WTC11 (cell line): ENCODE data around the gene EYA2. TPM values are rescaled to one million over a fixed set of nuclear protein-coding genes. Genes with fewer than 3 reads are reported as not detected.
"Not testable (repeated sequence)": the region's sequence is repeated elsewhere in the genome, so short reads cannot be mapped to it uniquely, and the experiment has no call there.

Source experiments
- ATAC-seq: fragments of 200-7000 bp; cut with Tn5 transposase; 2 replicates; pipeline ENCODE4 v1.10.0; 2021; ENCODE audit warnings: mild to moderate bottlenecking, moderate library complexity
- CTCF ChIA-PET: fragments of 300-600 bp; sonication (Branson Sonifier 250); formaldehyde crosslinking; loops from one replicate; lab custom pipeline; 2021; ENCODE audit warnings: antibody characterized with exemption; lab: Charles Lee
- POLR2A ChIA-PET: fragments of 350-600 bp; sonication (Branson Sonifier 250); formaldehyde crosslinking; loops from one replicate; lab custom pipeline; 2021; ENCODE audit warnings: antibody characterized with exemption; lab: Charles Lee
- DNase-seq: peaks from one replicate; pipeline ENCODE4 v3.0.0; 2021; ENCODE audit warnings: low spot score
- H3K27ac Mint-ChIP-seq: 2 replicates; pipeline ENCODE4 v1.8.0; 2021; ENCODE audit warnings: mixed read lengths
- H3K27me3 Mint-ChIP-seq: 2 replicates; pipeline ENCODE4 v1.8.0; 2021; ENCODE audit warnings: low read depth, mild to moderate bottlenecking, moderate library complexity, mixed read lengths
- H3K36me3 Mint-ChIP-seq: 2 replicates; pipeline ENCODE4 v1.8.0; 2021; ENCODE audit warnings: mixed read lengths
- H3K4me1 Mint-ChIP-seq: 2 replicates; pipeline ENCODE4 v1.8.0; 2022; ENCODE audit warnings: mixed read lengths
- H3K4me3 Mint-ChIP-seq: 2 replicates; pipeline ENCODE4 v1.8.0; 2021; ENCODE audit warnings: mild to moderate bottlenecking, moderate library complexity, mixed read lengths
- H3K9me3 Mint-ChIP-seq: 2 replicates; pipeline ENCODE4 v1.8.0; 2021; ENCODE audit warnings: mixed read lengths
- AR ChIP-seq: fragments of 250-450 bp; sonication (Bioruptor Pico); IDR thresholded peaks from 2 replicates; pipeline ENCODE4 v1.9.0; 2021; ENCODE audit warnings: mild to moderate bottlenecking
- CBFB ChIP-seq: sonication (generic); formaldehyde crosslinking; IDR thresholded peaks from 2 replicates; pipeline ENCODE4 v1.8.1; 2022; ENCODE audit warnings: mild to moderate bottlenecking, low read depth, missing genetic modification reagents
- CDX4 ChIP-seq: fragments of 250-450 bp; sonication (Bioruptor Pico); IDR thresholded peaks from 2 replicates; pipeline ENCODE4 v1.9.0; 2021; ENCODE audit warnings: moderate library complexity, mild to moderate bottlenecking, inconsistent platforms, borderline replicate concordance
- CREM ChIP-seq: sonication (generic); formaldehyde crosslinking; IDR thresholded peaks from 2 replicates; pipeline ENCODE4 v1.8.1; 2022; ENCODE audit warnings: mild to moderate bottlenecking, missing genetic modification reagents, moderate library complexity
- CTCF ChIP-seq: fragments of 200-600 bp; IDR thresholded peaks from 2 replicates; pipeline ENCODE4 v1.8.0; 2022; ENCODE audit warnings: antibody characterized with exemption
- ELF4 ChIP-seq: sonication (generic); formaldehyde crosslinking; IDR thresholded peaks from 2 replicates; pipeline ENCODE4 v1.8.1; 2022; ENCODE audit warnings: low read depth, mild to moderate bottlenecking, moderate library complexity, missing genetic modification reagents
- MYBL2 ChIP-seq: sonication (generic); formaldehyde crosslinking; IDR thresholded peaks from 2 replicates; pipeline ENCODE4 v1.8.1; 2023; ENCODE audit warnings: mild to moderate bottlenecking, moderate library complexity, missing genetic modification reagents
- PRDM15 ChIP-seq: sonication (generic); formaldehyde crosslinking; IDR thresholded peaks from 2 replicates; pipeline ENCODE4 v1.8.0; 2022; ENCODE audit warnings: missing genetic modification reagents
- RORB ChIP-seq: fragments of 250-450 bp; sonication (Bioruptor Pico); IDR thresholded peaks from 2 replicates; pipeline ENCODE4 v1.9.0; 2021; ENCODE audit warnings: mild to moderate bottlenecking
- TCF7 ChIP-seq: sonication (generic); formaldehyde crosslinking; IDR thresholded peaks from 2 replicates; pipeline ENCODE4 v1.8.0; 2022; ENCODE audit warnings: mild to moderate bottlenecking, low read depth, missing genetic modification reagents, moderate library complexity
- USF1 ChIP-seq: sonication (generic); formaldehyde crosslinking; IDR thresholded peaks from 2 replicates; pipeline ENCODE4 v1.8.0; 2022; ENCODE audit warnings: mild to moderate bottlenecking, missing genetic modification reagents
- ZNF281 ChIP-seq: sonication (generic); formaldehyde crosslinking; IDR thresholded peaks from 2 replicates; pipeline ENCODE4 v1.8.0; 2023; ENCODE audit warnings: mild to moderate bottlenecking, missing genetic modification reagents
- ZNF671 ChIP-seq: fragments of 250-450 bp; sonication (Bioruptor Pico); IDR thresholded peaks from 2 replicates; pipeline ENCODE4 v1.8.0; 2021; ENCODE audit warnings: mild to moderate bottlenecking
- total RNA-seq: library from RNA; stranded (reverse); gene quantifications from 3 replicates; pipeline ENCODE4 v1.2.3, GENCODE V29; 2021
- TF ChIP-seq, protein P1 (sequence below): sonication (generic); formaldehyde crosslinking; IDR thresholded peaks from 2 replicates; pipeline ENCODE4 v1.8.0; 2023; ENCODE audit warnings: missing genetic modification reagents
- TF ChIP-seq, protein P2 (sequence below): fragments of 250-450 bp; sonication (Bioruptor Pico); IDR thresholded peaks from 2 replicates; pipeline ENCODE4 v1.9.0; 2021; ENCODE audit warnings: mild to moderate bottlenecking

EYA2 gene
- total RNA-seq, 1 experiment from 2014 or later, result 1.5 TPM

DNA sequence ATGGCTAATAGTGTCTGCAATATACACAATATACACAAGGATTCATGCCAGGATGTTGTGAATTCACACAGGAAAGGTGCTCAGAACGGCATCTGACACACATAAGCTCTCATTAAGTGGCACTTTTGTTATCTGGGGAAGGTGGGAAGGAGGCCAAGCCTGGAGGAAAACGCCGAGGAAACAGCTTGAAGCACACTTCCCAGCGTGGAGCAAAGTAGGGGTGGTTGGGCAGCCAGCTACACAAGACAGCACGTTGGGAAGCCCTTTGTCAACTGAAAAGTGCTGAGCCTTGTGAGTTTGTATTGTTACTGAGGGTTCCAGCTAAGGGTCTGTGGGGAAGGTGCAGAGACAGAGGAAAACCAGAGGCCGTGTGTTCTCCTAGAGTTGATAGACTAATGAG lies 280.9 kb downstream of the EYA2 start:
- ATAC-seq (no peak), DNase-seq (no peak)
- POLR2A ChIA-PET, result no interaction called here
- H3K27me3 Mint-ChIP-seq, result peaks cover 6% of the 10 kb centered on the region; the same call in 1 of the 2 replicates
- H3K36me3 Mint-ChIP-seq, result no peaks in the 10 kb centered on the region
- no peaks in the 10 kb centered on the region for H3K4me1 Mint-ChIP-seq
- H3K9me3 Mint-ChIP-seq, result peaks cover 2% of the 10 kb centered on the region
- CTCF ChIA-PET, result interaction anchor here (1.1 to 2.5 kb wide), 4 partner anchors 12 to 487 kb away, joined by 3 to 7 read pairs (median 6); no protein-coding TSS in a partner anchor
- no peak overlapping the region for H3K4me3 Mint-ChIP-seq
- TF ChIP-seq TCF7 (no peak), ZNF281 (CRISPR knock-in tag) (no peak), MYBL2 (CRISPR knock-in tag) (no peak), PRDM15 (CRISPR knock-in tag) (no peak), CDX4 (CRISPR knock-in tag) (no peak), CBFB (CRISPR knock-in tag) (no peak), AR (no peak), CTCF (no peak), CREM (no peak), ZNF671 (CRISPR knock-in tag) (no peak), ELF4 (CRISPR knock-in tag) (no peak), RORB (no peak), USF1 (no peak)
- TF ChIP-seq, protein P1, sequence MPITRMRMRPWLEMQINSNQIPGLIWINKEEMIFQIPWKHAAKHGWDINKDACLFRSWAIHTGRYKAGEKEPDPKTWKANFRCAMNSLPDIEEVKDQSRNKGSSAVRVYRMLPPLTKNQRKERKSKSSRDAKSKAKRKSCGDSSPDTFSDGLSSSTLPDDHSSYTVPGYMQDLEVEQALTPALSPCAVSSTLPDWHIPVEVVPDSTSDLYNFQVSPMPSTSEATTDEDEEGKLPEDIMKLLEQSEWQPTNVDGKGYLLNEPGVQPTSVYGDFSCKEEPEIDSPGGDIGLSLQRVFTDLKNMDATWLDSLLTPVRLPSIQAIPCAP (CRISPR knock-in tag), result no peak
- TF ChIP-seq, protein P2, sequence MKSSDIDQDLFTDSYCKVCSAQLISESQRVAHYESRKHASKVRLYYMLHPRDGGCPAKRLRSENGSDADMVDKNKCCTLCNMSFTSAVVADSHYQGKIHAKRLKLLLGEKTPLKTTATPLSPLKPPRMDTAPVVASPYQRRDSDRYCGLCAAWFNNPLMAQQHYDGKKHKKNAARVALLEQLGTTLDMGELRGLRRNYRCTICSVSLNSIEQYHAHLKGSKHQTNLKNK, result no peak
- no peak overlapping the region for H3K27ac Mint-ChIP-seq

DNA sequence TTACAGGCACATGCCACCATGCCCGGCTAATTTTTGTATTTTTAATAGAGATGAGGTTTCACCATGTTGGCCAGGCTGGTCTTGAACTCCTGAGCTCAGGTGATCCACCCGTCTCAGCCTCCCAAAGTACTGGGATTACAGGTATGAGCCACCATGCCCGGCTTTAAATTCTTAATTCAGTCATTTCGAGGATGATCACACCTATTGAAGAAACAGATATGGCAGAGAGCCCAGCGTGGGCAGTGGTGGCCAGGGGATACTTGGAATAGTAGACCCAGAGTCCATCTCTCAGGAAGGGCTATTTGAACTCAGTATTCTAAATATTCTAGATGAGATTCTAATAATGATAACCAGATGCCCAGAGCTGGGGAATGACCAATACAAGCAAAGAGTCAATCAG lies 281.6 kb downstream of the EYA2 start:
- ATAC-seq, H3K27ac Mint-ChIP-seq, H3K27me3 Mint-ChIP-seq, DNase-seq, POLR2A ChIA-PET, H3K4me3 Mint-ChIP-seq, H3K4me1 Mint-ChIP-seq, H3K9me3 Mint-ChIP-seq, H3K36me3 Mint-ChIP-seq, CTCF ChIA-PET: not testable (repeated sequence)
